SKM-1 (cell line): Measurements from ENCODE around the gene OSTM1.
"Not testable (repeated sequence)": the region's sequence is repeated elsewhere in the genome, so short reads cannot be mapped to it uniquely, and the experiment has no call there.

Experiments
- DNase-seq: peaks from one replicate; lab custom pipeline; 2025; ENCODE audit not compliant: unreplicated experiment; lab: John Stamatoyannopoulos, UW

OSTM1 gene

DNA sequence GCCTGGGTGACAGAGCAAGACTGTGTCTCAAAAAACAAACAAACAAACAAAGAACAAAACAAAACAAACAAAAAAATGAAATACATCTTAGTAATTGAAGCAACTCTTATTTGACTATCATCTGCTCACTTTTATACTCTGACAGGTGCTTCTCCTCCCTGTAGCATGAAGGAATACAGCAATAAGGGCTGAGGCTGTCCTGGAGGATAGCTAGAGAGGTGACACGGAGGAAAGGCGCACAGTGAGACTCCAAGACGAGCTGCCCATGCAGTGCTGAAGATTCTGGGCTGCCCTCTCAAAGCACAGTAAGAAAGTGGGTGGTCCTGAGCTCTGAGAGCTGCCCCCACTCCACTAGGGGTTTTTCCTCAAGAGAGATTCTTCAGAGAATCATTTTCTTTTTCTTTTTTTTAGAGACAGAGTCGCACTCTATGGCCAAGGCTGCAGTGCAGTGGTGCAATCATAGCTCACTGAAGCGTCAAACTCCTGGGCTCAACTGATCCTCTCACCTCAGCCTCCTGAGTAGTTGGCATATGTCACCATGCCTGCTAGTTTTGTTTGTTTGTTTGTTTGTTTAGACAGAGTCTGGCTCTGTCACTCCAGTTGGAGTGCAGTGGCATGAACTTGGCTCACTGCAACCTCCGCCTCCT lies 50.0 kb downstream of the OSTM1 start:
- no peak for DNase-seq

DNA sequence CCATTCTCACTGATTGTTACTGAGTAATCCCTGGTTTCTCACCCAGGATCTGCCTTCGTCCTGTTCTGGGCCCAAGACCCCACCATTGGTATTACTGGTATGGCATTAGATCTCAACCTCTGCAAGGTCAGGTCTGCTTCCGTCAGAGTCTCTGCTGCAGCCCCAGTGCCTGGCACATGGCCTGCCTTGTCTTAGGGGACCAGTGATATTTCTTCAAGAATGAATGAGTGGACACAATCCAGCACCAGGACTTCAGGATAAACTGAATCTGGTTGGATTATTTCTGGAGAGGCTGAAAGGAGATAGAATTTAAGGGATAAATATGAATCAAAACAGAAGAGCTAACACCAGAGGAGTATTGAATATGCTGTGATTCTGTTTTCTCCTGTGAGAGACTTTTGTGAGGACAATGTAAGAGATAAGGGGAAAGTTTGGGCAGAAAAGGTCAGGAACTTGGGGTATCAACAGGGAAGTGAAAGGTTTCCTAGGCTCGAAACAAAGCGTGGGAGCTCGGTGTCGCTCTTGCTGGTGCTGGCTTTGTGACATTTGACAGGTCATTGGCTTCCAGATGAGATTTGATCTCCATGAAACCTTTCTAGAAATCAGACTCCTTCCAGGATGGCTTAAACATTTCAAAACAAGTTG lies 53.9 kb downstream of the OSTM1 start:
- no peak for DNase-seq

DNA sequence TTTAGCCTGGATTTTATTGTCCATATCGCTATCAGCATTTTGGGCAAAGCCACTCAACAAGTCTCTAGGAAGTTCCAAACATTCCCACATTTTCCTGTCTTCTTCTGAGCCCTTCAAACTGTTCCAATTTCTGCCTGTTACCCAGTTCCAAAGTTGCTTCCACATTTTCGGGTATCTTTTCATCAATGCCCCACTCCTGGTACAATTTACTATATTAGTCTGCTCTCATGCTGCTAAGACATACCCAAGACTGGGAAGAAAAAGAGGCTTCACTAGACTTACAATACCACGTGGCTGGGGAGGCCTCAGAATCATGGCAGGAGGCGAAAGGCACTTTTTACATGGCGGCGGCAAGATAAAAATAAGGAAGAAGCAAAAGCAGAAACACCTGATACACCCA lies 58.3 kb downstream of the OSTM1 start:
- DNase-seq = not testable (repeated sequence)

GRCh38 chr6:108013787-108014439 lies 60.6 kb downstream of the OSTM1 start:
- DNase-seq = no peak

- DNase-seq = no peak
These were observed 64.6 kb downstream of the OSTM1 start for GRCh38 chr6:108009894-108010293.

DNA sequence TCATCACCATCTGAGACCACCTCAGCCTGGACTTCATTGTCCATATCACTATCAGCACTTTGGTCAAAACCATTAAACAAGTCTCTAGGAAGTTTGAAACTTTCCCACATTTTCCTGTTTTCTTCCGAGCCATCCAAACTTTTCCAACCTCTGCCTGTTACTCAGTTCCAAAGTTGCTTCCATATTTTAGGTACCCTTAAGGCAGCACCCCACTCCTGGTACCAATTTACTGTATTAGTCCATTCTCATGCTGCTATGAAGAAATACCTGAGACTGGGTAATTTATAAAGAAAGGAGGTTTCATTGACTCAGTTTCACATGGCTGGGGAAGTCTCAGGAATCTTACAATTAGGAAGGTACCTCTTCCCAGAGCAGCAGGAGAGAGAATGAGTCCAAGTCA lies 65.3 kb downstream of the OSTM1 start:
- DNase-seq = not testable (repeated sequence)

DNA sequence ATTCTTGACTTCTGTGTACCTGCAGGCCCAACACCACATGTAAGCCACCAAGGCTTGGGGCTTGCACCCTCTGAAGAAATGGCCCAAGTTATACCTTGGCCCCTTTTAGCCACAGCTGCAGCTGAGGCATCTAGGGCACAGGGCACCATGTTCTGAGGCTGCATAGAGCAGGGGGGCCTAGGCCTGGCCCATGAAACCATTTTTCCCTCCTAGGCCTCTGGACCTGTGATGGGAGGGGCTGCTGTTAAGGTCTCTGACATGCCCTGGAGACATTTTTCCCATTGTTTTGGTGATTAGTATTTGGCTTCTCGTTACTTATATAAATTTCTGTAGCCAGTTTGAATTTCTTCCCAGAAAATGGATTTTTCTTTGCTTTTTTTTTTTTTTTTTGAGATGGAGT lies 66.2 kb downstream of the OSTM1 start:
- no peak for DNase-seq

GRCh38 chr6:108005961-108006360 lies 68.6 kb downstream of the OSTM1 start:
- DNase-seq = no peak

- DNase-seq = no peak
These were observed 69.7 kb downstream of the OSTM1 start for GRCh38 chr6:108004861-108005260.

DNA sequence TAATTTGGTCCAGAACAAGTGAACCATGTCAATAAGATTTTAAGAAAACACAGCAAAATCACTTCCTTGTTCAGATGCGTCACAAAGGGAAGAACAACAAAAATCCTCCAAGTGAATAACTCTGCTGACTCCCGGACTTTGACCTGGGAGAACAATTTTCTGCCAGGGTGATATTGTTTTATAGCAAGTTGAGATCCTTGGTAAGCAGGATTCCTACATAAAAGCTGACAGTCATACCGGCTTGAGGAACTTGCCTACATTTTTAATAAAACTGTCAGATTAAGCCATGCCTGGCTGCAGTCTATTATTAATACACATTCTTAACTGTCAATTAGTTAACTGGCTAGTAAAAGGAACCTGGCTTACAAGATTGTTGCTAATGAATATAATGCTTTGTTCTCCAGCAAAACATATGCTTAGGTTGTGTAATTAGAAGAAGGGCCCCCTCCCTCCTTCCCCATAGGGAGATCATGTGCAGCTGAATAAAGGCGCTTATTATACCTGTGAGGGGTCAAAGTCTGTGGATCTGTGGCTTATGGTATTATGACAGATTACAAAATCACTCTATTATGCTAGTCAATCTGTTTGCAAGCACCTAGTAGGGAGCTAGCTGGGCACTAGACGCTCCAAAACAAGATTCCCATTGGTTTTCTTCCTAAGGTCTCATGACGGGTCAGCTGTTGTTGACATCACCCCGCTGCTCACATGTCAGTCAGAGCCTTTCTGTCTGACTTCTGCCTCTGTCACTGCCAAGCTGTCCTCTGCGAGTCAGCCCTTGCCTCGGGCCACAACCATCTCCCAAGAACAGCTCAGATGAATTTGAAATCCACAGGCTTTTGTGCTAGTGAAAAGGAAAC lies 71.9 kb downstream of the OSTM1 start:
- DNase-seq = no peak

- DNase-seq = no peak
These were observed 72.8 kb downstream of the OSTM1 start for GRCh38 chr6:108001696-108002231.

DNA sequence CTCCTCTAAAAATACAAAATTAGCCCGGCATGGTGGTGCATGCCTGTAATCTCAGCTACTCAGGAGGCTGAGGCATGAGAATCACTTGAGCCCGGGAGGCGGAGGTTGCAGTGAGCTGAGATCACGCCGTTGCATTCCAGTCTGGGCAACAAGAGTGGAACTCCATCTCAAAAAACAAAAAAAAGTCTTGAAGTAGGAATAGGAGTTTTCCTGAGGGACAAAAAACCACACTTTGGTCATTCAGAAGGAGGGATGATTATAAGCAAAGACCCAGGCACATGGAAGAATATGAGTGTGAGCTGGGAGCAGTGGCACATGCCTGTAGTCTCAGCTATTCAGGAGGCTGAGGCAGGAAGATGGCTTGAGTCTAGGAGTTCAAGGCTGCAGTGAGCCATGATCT lies 74.3 kb downstream of the OSTM1 start:
- not testable (repeated sequence) for DNase-seq

GRCh38 chr6:107999341-107999740 lies 75.2 kb downstream of the OSTM1 start:
- DNase-seq = no peak

- no peak for DNase-seq
These were observed 82.6 kb downstream of the OSTM1 start for GRCh38 chr6:107991772-107992550.
